Psoas muscle (tissue), 8 donors: ENCODE measurements around the gene SLC9A5. TPM values are rescaled to one million over a fixed set of nuclear protein-coding genes. Genes with fewer than 3 reads are reported as not detected.

ENCODE experiments used
- ATAC-seq, 4 donors: fragments of 200-7000 bp; cut with Tn5 transposase; one replicate each; pipeline ENCODE4 v1.9.1; 2020; ENCODE audit warnings: moderate library complexity in 3 of 4, mild to moderate bottlenecking in 2 of 4
- DNase-seq, 2 donors: peaks; one replicate each; pipeline ENCODE4 v3.0.0-alpha.2; 2020
- H3K27ac ChIP-seq: fragments of 200-600 bp; one replicate; pipeline ENCODE4 v1.8.0; 2022
- H3K27me3 ChIP-seq, 3 donors: fragments of 200-600 bp in 1 of 3; one replicate each; pipeline versions ENCODE4 v1.6.1 to v1.8.0; 2013 to 2022; ENCODE audit warnings: low read length in 2 of 3, mild to moderate bottlenecking in 2 of 3, moderate library complexity in 1 of 3; ENCODE audit not compliant: insufficient read depth in 3 of 3
- H3K36me3 ChIP-seq, 2 donors: fragments of 200-600 bp in 1 of 2; one replicate each; pipeline versions ENCODE4 v1.6.1 to v1.8.0; 2013 to 2022; ENCODE audit warnings: low read depth in 1 of 2, mild to moderate bottlenecking in 1 of 2, moderate library complexity in 1 of 2; ENCODE audit not compliant: insufficient read depth in 1 of 2
- H3K4me1 ChIP-seq: fragments of 200-600 bp; one replicate; pipeline ENCODE4 v1.8.0; 2022
- H3K4me3 ChIP-seq: fragments of 200-600 bp; one replicate; pipeline ENCODE4 v1.8.0; 2022; ENCODE audit warnings: mild to moderate bottlenecking
- H3K9me3 ChIP-seq: fragments of 200-600 bp; one replicate; pipeline ENCODE4 v1.8.0; 2022
- CTCF ChIP-seq: fragments of 200-600 bp; IDR thresholded peaks from one replicate; pipeline ENCODE4 v1.8.0; 2022; ENCODE audit warnings: antibody characterized with exemption
- WGBS, 3 donors: extraction: QIAGEN DNeasy Blood & Tissue Kit; methylation state at CpG; one replicate each; pipeline versions ENCODE4 v1.1.6 to v1.1.7; 2013; 5-methylcytosine and 5-hydroxymethylcytosine counted together
- intact Hi-C, 2 donors: fragments of 100-400 bp; cut with DNase I; formaldehyde crosslinking; loops; one replicate each; pipeline versions ENCODE4 v1.11.0 to v1.14.2; 2022
- polyA plus RNA-seq, 3 donors: library from polyadenylated mRNA; stranded (reverse); fragments of 200-250 nt; gene quantifications; one replicate each; pipeline ENCODE4 v1.2.3, GENCODE V29; 2013
- total RNA-seq, 4 donors: library from RNA; stranded (reverse); fragmentation: NEBNext Ultra II Directional in 2 of 4; extraction: Animal tissue kit (Norgen Biotek cat#: 25700) in 2 of 4; gene quantifications; one replicate each; pipeline versions ENCODE4 v1.2.1 to v1.2.4, GENCODE V29; 2021 to 2023
- donor health status: healthy with polysubstance abuse.
- donor health status: DM: no; HTN: no; CAD: no; lungs with moderate emphysema.
- donor health status: Bipolar disorder and iron deficiency.
- donor health status: healthy.
- donor health status: DM: yes; HTN: yes; CAD: no.
- donor health status: DM: no; HTN: no; CAD: no.
- donor health status: DM: no; HTN: no; CAD: no.
- donor health status: DM: yes; HTN: yes; CAD: no.

The SLC9A5 gene
- total and polyA plus RNA-seq, 7 donors: 0.52 to 1.7 (median 1.1) TPM

- Histone ChIP-seq H3K27ac (no peak overlapping the region), H3K4me1 (peaks cover 10% of the 10 kb centered on the region), H3K36me3 (peaks cover 0 to 6% of the 10 kb centered on the region in 2 donors), H3K27me3 (no peaks in the 10 kb centered on the region), H3K9me3 (no peaks in the 10 kb centered on the region), H3K4me3 (no peak overlapping the region)
- no peak for TF ChIP-seq CTCF
- 66 to 76% (median 73%) methylated on average over 11 of the region's 11 CpGs for WGBS, 3 donors
- ATAC-seq (no peak), DNase-seq (peak; percentile 7 to 39)
- intact Hi-C loops: loop anchor here (5.0 to 10.0 kb wide), 2 partner anchors 157 to 394 kb away; partner anchors contain the start of gene ZDHHC1 (in 1 of the 2)
Observed at GRCh38 chr16:67258161-67258835, 9.5 kb downstream of the SLC9A5 start.

GRCh38 chr16:67259705-67260104, 10.9 kb downstream of the SLC9A5 start:
- no peak overlapping the region for H3K4me3 ChIP-seq
- ATAC-seq (no peak), DNase-seq (peak; percentile 9 to 46)
- H3K27ac ChIP-seq: no peak overlapping the region
- H3K27me3 ChIP-seq: no peaks in the 10 kb centered on the region
- 83 to 93% (median 87%) methylated on average over 12 of the region's 12 CpGs for WGBS, 3 donors
- peaks cover 10% of the 10 kb centered on the region for H3K4me1 ChIP-seq
- TF ChIP-seq CTCF: no peak
- intact Hi-C loops: loop anchor here (2.0 to 10.0 kb wide), 3 partner anchors 25 to 393 kb away; partner anchors contain the start of gene ZDHHC1 (in 2 of the 2)
- no peaks in the 10 kb centered on the region for H3K9me3 ChIP-seq
- peaks cover 0 to 6% of the 10 kb centered on the region in 2 donors for H3K36me3 ChIP-seq

- TF ChIP-seq CTCF: peak; percentile 68
- Histone ChIP-seq H3K36me3 (peaks cover 0 to under 1% of the 10 kb centered on the region in 2 donors), H3K4me1 (peaks cover 10% of the 10 kb centered on the region), H3K27me3 (no peaks in the 10 kb centered on the region), H3K9me3 (no peaks in the 10 kb centered on the region), H3K4me3 (no peak overlapping the region), H3K27ac (peak overlapping the region; percentile 66)
- ATAC-seq (peak; percentile 91 to 98 (median 94)), DNase-seq (peak; percentile 53 to 75)
- intact Hi-C loops: loop anchor here (1.0 to 10.0 kb wide), 3 partner anchors 24 to 154 kb away; partner anchors contain the start of gene ZDHHC1 (in 1 of the 2)
- 46 to 54% (median 53%) methylated on average over 4 of the region's 4 CpGs for WGBS, 3 donors
Observed at GRCh38 chr16:67260426-67261063, 11.8 kb downstream of the SLC9A5 start.

- Histone ChIP-seq H3K27me3 (no peaks in the 10 kb centered on the region), H3K36me3 (no peaks in the 10 kb centered on the region), H3K27ac (no peak overlapping the region), H3K4me1 (peaks cover 10% of the 10 kb centered on the region), H3K9me3 (no peaks in the 10 kb centered on the region), H3K4me3 (no peak overlapping the region)
- intact Hi-C loops: loop anchor here in 1 of 2 donors (10.0 kb wide), 1 partner anchor 152 kb away; the partner anchor contains the start of gene ZDHHC1
- DNase-seq: peak in 1 of 2 donors; percentile 15
- 71 to 81% (median 72%) methylated on average over 3 of the region's 3 CpGs for WGBS, 3 donors
- TF ChIP-seq CTCF: no peak
- no peak for ATAC-seq
Observed at GRCh38 chr16:67263201-67263600, 14.4 kb downstream of the SLC9A5 start.
